ENCODE measurements around the gene RIC1.
"Not testable (repeated sequence)": the region's sequence is repeated elsewhere in the genome, so short reads cannot be mapped to it uniquely, and the experiment has no call there.

The RIC1 gene

DNA sequence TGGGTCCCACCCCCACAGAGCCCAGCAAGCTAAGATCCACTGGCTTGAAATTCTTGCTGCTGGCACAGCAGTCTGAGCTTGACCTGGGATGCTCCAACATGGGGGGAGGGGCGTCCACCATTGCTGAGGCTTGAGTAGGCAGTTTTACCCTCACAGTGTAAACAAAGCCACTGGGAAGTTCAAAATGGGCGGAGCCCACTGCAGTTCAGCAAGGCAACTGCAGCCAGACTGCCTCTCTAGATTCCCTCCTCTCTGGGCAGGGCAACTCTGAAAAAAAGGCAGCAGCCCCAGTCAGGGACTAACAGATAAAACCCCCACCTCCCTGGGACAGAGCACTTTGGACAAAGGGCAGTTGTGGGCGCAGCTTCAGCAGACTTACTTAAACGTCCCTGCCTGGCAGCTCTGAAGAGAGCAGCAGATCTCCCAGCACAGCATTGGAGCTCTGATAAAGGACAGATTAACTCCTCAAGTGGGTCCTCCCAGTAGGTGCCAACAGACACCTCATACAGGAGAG lies 150.9 kb downstream of the RIC1 start:
- H3K27me3 ChIP-seq (ENCODE audit: insufficient read depth, low read length); H3K27ac ChIP-seq (ENCODE audit: low read length); H3K4me3 ChIP-seq (ENCODE audit: low read length); H3K9ac ChIP-seq (ENCODE audit: low read depth, low read length): not testable (repeated sequence)
- Histone ChIP-seq H3K4me1 (ENCODE audit: insufficient read depth, low read length) (peaks cover 14% of the 10 kb centered on the region; the same call in 1 of the 2 replicates), H3K36me3 (ENCODE audit: insufficient read depth, low read depth, low read length) (peaks cover 56% of the 10 kb centered on the region), H3K9me3 (ENCODE audit: insufficient read depth, low read depth, low read length) (peaks cover 26% of the 10 kb centered on the region)

DNA sequence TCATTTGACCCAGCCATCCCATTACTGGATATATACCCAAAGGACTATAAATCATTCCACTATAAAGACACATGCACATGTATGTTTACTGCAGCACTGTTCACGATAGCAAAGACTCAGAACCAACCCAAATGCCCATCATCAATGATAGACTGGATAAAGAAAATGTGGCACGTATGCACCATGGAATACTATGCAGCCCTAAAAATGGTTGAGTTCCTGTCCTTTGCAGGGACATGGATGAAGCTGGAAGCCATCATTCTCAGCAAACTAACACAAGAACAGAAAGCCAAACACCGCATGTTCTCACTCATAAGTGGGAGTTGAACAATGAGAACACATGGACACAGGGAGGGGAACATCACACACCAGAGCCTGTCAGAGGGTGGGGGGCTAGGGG lies 154.5 kb downstream of the RIC1 start:
- peaks cover 41% of the 10 kb centered on the region for H3K36me3 ChIP-seq (ENCODE audit: insufficient read depth, low read depth, low read length)
- H3K9me3 ChIP-seq (ENCODE audit: insufficient read depth, low read depth, low read length): peaks cover 19% of the 10 kb centered on the region
- not testable (repeated sequence) for H3K27me3 ChIP-seq (ENCODE audit: insufficient read depth, low read length); H3K4me3 ChIP-seq (ENCODE audit: low read length); H3K9ac ChIP-seq (ENCODE audit: low read depth, low read length); H3K27ac ChIP-seq (ENCODE audit: low read length); H3K4me1 ChIP-seq (ENCODE audit: insufficient read depth, low read length)

DNA sequence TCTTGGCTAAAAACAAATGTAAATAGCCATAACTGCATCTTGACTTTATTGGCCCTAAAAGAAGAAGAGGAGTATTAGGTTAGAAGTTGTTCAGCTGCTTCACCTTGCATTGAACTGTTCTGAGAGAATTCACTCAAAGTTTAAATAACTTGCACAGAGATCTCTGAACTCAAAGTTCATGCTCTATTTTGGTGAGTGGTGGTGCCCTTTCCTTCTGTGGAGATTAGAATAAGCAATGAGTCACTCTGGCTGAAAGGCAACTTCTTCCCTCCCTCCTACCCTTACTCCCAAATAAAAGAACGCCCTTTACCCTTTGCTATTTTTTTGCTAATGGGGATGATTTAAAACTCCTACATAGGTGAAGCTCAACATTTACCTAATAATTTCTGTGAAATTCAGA lies 155.1 kb downstream of the RIC1 start:
- H3K9me3 ChIP-seq (ENCODE audit: insufficient read depth, low read depth, low read length): peaks cover 14% of the 10 kb centered on the region
- no peak overlapping the region for H3K4me3 ChIP-seq (ENCODE audit: low read length)
- peaks cover 5% of the 10 kb centered on the region; the same call in 1 of the 2 replicates for H3K4me1 ChIP-seq (ENCODE audit: insufficient read depth, low read length)
- H3K36me3 ChIP-seq (ENCODE audit: insufficient read depth, low read depth, low read length): peaks cover 36% of the 10 kb centered on the region
- H3K9ac ChIP-seq (ENCODE audit: low read depth, low read length): no peak overlapping the region
- no peaks in the 10 kb centered on the region for H3K27me3 ChIP-seq (ENCODE audit: insufficient read depth, low read length)
- H3K27ac ChIP-seq (ENCODE audit: low read length): no peak overlapping the region

DNA sequence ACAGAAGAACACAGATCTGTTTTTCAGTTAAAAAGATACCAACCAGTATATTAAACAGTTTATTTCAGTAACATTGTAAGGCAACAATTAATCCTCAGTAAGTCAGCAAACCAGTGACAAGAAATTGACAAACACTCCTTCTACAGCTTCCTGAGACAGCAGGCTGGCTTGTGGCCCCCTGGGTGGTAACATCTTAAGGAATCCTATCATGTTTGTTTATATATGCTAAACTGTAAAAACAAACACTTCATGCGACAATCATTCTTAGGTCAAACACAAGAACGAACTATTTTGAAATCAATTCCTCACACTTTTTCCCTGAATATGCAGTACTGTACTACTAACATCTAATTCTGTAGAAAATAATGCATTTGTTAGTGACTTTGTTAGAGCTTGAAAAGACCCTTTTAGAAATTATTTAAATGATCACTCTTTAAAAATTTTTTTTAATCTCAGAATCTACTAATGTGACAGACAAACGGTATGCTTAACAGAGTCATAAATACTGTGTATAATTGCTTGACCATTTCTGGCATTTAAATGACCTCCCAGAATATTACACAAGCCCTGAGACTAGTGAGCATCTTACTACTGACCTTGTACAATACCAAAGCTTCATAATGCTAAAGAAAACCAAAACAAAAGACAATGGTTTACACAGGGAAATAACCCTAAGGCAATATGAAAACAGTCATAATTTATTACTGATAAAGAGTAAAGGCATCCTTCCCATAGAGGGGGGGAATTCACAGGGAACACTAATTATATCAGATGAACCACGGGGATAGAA lies 155.8 kb downstream of the RIC1 start:
- Histone ChIP-seq H3K9me3 (ENCODE audit: insufficient read depth, low read depth, low read length) (peaks cover 7% of the 10 kb centered on the region), H3K9ac (ENCODE audit: low read depth, low read length) (no peak overlapping the region), H3K27me3 (ENCODE audit: insufficient read depth, low read length) (no peaks in the 10 kb centered on the region), H3K27ac (ENCODE audit: low read length) (no peak overlapping the region), H3K4me3 (ENCODE audit: low read length) (no peak overlapping the region), H3K36me3 (ENCODE audit: insufficient read depth, low read depth, low read length) (peaks cover 28% of the 10 kb centered on the region), H3K4me1 (ENCODE audit: insufficient read depth, low read length) (peaks cover 5% of the 10 kb centered on the region; the same call in 1 of the 2 replicates)

DNA sequence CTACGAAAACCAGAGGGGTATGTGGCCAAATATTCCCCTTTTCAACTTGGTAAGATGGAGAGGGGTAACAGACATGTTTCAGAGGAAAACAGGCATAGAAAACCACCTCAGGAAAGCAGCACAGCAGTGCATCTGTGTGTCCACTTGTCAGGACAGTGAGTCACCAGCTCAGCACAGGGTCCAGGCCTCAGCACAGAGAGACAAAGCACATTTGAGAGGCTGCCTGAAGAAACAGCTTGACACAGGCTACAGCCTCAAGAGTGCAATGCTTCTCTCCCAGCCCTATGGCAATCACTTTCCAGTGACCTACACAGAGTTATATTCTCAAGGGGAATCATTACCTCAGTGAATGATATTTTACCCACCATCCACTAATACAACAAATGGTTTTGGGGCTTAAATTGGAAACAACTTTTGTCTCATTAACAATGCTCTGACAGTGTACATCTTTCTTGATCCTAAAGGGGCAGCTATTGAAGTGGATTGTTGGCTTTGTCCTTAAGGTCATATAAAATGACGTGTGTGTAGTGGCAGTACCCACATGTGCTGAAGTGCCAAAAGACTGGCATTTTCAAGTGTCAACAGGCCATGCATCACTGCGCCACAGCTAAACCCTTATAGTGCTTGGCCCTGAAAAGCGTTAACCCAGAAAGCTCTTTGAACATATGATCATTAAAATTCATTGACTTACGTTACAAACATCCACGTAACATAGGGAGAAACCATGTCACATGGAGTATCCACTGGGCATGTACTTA lies 157.6 kb downstream of the RIC1 start:
- H3K4me3 ChIP-seq (ENCODE audit: low read length): no peak overlapping the region
- no peak overlapping the region for H3K9ac ChIP-seq (ENCODE audit: low read depth, low read length)
- no peak overlapping the region for H3K27ac ChIP-seq (ENCODE audit: low read length)
- H3K4me1 ChIP-seq (ENCODE audit: insufficient read depth, low read length): peaks cover 5% of the 10 kb centered on the region; the same call in 1 of the 2 replicates
- H3K27me3 ChIP-seq (ENCODE audit: insufficient read depth, low read length): no peaks in the 10 kb centered on the region
- H3K9me3 ChIP-seq (ENCODE audit: insufficient read depth, low read depth, low read length): no peaks in the 10 kb centered on the region; the same call in 1 of the 2 replicates
- H3K36me3 ChIP-seq (ENCODE audit: insufficient read depth, low read depth, low read length): peaks cover 24% of the 10 kb centered on the region

DNA sequence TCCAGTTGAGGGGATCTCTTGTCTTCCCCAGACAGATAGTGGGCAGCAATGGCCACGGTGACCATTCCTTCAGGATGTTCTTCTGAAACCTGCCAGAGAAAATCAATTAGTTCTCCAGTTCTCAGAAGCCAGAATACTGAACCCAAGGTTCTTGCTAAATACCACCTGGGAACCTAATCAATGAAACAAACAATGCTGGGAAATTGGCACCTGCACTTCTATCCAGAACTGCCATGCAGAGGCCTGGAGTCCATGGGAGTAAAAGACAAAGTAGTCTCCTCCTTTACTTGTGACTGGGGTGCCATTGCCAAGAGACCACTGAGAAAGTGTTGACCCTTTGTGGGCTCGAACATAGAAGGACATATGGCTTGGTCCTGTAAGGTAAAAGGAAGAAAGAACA lies 158.3 kb downstream of the RIC1 start:
- Histone ChIP-seq H3K9ac (ENCODE audit: low read depth, low read length) (no peak overlapping the region), H3K36me3 (ENCODE audit: insufficient read depth, low read depth, low read length) (peaks cover 26% of the 10 kb centered on the region), H3K9me3 (ENCODE audit: insufficient read depth, low read depth, low read length) (no peaks in the 10 kb centered on the region), H3K4me1 (ENCODE audit: insufficient read depth, low read length) (peaks cover 5% of the 10 kb centered on the region; the same call in 1 of the 2 replicates), H3K4me3 (ENCODE audit: low read length) (no peak overlapping the region), H3K27ac (ENCODE audit: low read length) (no peak overlapping the region), H3K27me3 (ENCODE audit: insufficient read depth, low read length) (no peaks in the 10 kb centered on the region)

DNA sequence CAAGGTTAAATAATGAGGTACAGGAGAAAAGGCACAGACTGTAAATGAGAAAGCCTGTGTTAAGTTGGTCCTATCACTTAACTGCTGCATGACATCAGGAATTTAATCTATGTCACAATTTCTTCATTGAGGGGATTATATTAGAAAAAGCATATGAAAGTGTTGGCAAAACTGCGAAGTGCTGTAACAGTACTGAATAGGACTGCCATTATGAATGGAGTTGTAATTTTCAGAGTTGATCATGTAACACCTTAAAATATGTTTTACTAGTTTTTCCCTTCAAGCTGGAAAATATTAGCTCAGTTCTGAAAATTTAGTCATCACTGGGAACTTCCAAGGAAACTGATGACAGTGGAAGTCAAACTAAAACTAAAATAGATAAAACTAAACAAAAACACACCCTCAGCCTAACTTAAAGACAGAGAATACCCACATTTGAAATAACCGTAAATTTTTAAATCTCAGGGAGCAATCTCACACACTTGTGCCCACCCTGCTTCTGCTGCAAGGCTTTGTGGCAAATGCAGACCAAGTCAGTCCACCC lies 158.9 kb downstream of the RIC1 start:
- H3K9me3 ChIP-seq (ENCODE audit: insufficient read depth, low read depth, low read length): no peaks in the 10 kb centered on the region
- H3K4me3 ChIP-seq (ENCODE audit: low read length): no peak overlapping the region
- H3K4me1 ChIP-seq (ENCODE audit: insufficient read depth, low read length): peaks cover 5% of the 10 kb centered on the region; the same call in 1 of the 2 replicates
- no peaks in the 10 kb centered on the region for H3K27me3 ChIP-seq (ENCODE audit: insufficient read depth, low read length)
- peaks cover 26% of the 10 kb centered on the region for H3K36me3 ChIP-seq (ENCODE audit: insufficient read depth, low read depth, low read length)
- no peak overlapping the region for H3K9ac ChIP-seq (ENCODE audit: low read depth, low read length)
- H3K27ac ChIP-seq (ENCODE audit: low read length): no peak overlapping the region

DNA sequence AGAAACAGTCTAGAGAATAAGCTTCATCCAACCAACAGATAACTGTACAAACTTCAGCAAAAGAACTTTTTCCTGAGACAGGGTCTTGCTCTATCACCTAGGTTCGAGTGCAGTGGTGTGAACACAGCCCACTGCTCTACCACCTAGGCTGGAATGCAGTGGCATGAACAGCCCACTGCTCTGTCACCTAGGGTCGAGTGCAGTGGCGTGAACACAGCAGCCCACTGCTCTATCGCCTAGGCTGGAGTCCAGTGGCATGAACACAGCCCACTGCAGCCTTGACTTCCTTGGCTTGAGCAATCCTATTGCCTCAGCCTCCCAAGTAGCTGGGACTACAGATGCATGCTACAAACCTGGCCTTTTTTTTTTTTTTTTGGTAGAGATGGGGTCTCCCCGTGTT lies 160.6 kb downstream of the RIC1 start:
- Histone ChIP-seq H3K9ac (ENCODE audit: low read depth, low read length) (no peak overlapping the region), H3K4me1 (ENCODE audit: insufficient read depth, low read length) (no peaks in the 10 kb centered on the region), H3K4me3 (ENCODE audit: low read length) (no peak overlapping the region)

DNA sequence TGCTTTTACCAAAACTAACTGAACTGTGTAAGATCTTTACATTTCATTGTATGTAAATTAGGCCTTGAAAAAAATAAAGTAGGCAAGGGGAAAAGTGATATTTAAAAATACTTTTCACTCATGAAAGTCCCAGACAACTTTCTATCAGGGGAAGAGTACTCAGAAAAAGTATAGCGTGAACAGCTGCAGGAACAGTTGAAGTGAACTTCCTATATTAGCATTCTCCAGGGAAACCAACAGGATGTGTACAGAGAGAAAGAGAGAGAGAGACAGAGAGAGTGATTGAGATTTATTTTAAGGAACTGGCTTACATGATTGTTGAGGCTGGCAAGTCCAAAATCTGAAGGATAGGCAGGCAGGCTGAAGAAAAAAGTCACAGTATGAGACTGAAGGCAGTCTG lies 162.0 kb downstream of the RIC1 start:
- H3K4me3 ChIP-seq (ENCODE audit: low read length): no peak overlapping the region
- H3K27me3 ChIP-seq (ENCODE audit: insufficient read depth, low read length): no peaks in the 10 kb centered on the region
- H3K9me3 ChIP-seq (ENCODE audit: insufficient read depth, low read depth, low read length): no peaks in the 10 kb centered on the region
- no peaks in the 10 kb centered on the region for H3K4me1 ChIP-seq (ENCODE audit: insufficient read depth, low read length)
- H3K27ac ChIP-seq (ENCODE audit: low read length): no peak overlapping the region
- no peak overlapping the region for H3K9ac ChIP-seq (ENCODE audit: low read depth, low read length)
- H3K36me3 ChIP-seq (ENCODE audit: insufficient read depth, low read depth, low read length): peaks cover 22% of the 10 kb centered on the region

More for the DNA sequence above, 160.6 kb downstream of the RIC1 start:
- no peaks in the 10 kb centered on the region for H3K9me3 ChIP-seq (ENCODE audit: insufficient read depth, low read depth, low read length)
- H3K36me3 ChIP-seq (ENCODE audit: insufficient read depth, low read depth, low read length): peaks cover 22% of the 10 kb centered on the region
- H3K27ac ChIP-seq (ENCODE audit: low read length): no peak overlapping the region
- H3K27me3 ChIP-seq (ENCODE audit: insufficient read depth, low read length): no peaks in the 10 kb centered on the region

DNA sequence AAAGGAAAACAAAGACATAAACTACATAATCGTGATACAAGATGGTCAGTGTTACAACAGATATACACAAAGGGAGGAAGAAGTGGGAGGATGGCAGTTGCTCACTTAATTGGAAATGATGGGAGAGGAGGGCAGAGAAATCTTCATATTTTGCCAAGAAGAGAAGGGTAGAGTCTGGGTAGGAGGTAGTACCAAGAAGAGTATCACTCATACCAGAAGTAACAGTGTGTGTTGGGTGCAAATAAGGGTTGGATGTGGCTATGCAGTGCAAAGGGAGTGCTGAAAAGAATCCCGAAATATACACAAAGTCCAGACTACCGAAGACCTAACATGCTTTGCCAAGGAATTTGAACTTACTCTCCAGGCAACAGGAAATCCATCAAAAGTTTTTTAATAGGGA lies 163.0 kb downstream of the RIC1 start:
- peaks cover 21% of the 10 kb centered on the region; the same call in 1 of the 2 replicates for H3K36me3 ChIP-seq (ENCODE audit: insufficient read depth, low read depth, low read length)
- no peak overlapping the region for H3K4me3 ChIP-seq (ENCODE audit: low read length)
- H3K27ac ChIP-seq (ENCODE audit: low read length): no peak overlapping the region
- no peak overlapping the region for H3K9ac ChIP-seq (ENCODE audit: low read depth, low read length)
- H3K4me1 ChIP-seq (ENCODE audit: insufficient read depth, low read length): no peaks in the 10 kb centered on the region
- no peaks in the 10 kb centered on the region for H3K9me3 ChIP-seq (ENCODE audit: insufficient read depth, low read depth, low read length)
- no peaks in the 10 kb centered on the region for H3K27me3 ChIP-seq (ENCODE audit: insufficient read depth, low read length)

DNA sequence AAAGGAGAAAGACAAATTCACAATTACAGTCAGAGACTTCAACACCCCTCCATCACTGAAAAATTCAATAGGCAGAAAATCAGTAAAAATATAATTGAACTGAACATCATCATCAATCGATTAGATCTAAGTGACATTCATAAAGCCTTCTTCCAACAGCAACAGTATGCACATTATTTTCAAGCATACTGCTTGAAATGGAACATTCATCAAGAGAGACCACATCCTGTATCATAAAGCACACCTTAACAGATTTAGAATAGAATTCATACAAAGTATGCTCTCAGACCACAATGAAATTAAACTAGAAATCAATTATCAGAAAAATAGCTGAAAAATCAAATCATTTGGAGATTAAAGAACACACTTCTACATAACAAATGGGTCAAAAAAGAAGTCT lies 164.9 kb downstream of the RIC1 start:
- no peak overlapping the region for H3K9ac ChIP-seq (ENCODE audit: low read depth, low read length)
- no peaks in the 10 kb centered on the region for H3K9me3 ChIP-seq (ENCODE audit: insufficient read depth, low read depth, low read length)
- H3K4me3 ChIP-seq (ENCODE audit: low read length): no peak overlapping the region
- H3K4me1 ChIP-seq (ENCODE audit: insufficient read depth, low read length): no peaks in the 10 kb centered on the region
- H3K27ac ChIP-seq (ENCODE audit: low read length): no peak overlapping the region
- 0 out of 2 replicates have a peak, but pooled peaks cover 19% of the 10 kb centered on the region for H3K36me3 ChIP-seq (ENCODE audit: insufficient read depth, low read depth, low read length)
- no peaks in the 10 kb centered on the region for H3K27me3 ChIP-seq (ENCODE audit: insufficient read depth, low read length)
